ENCODE results near the gene MSANTD1. TPM values are rescaled to one million over a fixed set of nuclear protein-coding genes. Genes with fewer than 3 reads are reported as not detected.

Gene MSANTD1
- total RNA-seq, 1 experiment from 2014 or later, result 1.4 TPM

- Mint-ChIP-seq H3K4me1 (ENCODE audit: low read depth, unreplicated experiment) (no peaks in the 10 kb centered on the region), H3K4me3 (ENCODE audit: low read depth, unreplicated experiment) (no peak overlapping the region), H3K9me3 (ENCODE audit: low read depth, unreplicated experiment) (no peaks in the 10 kb centered on the region), H3K27ac (ENCODE audit: unreplicated experiment) (no peak overlapping the region), H3K36me3 (ENCODE audit: insufficient read depth, unreplicated experiment) (peaks cover 10% of the 10 kb centered on the region), H3K27me3 (ENCODE audit: unreplicated experiment) (no peaks in the 10 kb centered on the region)
- no peak for DNase-seq
- no TSS peak for BruUV-seq (replicated peaks)
- TF ChIP-seq CTCF (IDR thresholded peaks at IDR 0.05; ENCODE audit: unreplicated experiment), result no peak
- intact Hi-C loops (cut with micrococcal nuclease; ENCODE audit: unreplicated experiment), result no loop called here
- CTCF ChIA-PET, result no interaction called here
Measured at GRCh38 chr4:3217771-3218170, 31.2 kb upstream of the MSANTD1 start.

- CTCF ChIA-PET, result no interaction called here
- no TSS peak for BruUV-seq (replicated peaks)
- Mint-ChIP-seq H3K4me3 (ENCODE audit: low read depth, unreplicated experiment) (no peak overlapping the region), H3K9me3 (ENCODE audit: low read depth, unreplicated experiment) (no peaks in the 10 kb centered on the region), H3K36me3 (ENCODE audit: insufficient read depth, unreplicated experiment) (peaks cover 10% of the 10 kb centered on the region), H3K27me3 (ENCODE audit: unreplicated experiment) (no peaks in the 10 kb centered on the region), H3K4me1 (ENCODE audit: low read depth, unreplicated experiment) (no peaks in the 10 kb centered on the region), H3K27ac (ENCODE audit: unreplicated experiment) (no peak overlapping the region)
- intact Hi-C loops (cut with micrococcal nuclease; ENCODE audit: unreplicated experiment), result no loop called here
- TF ChIP-seq CTCF (IDR thresholded peaks at IDR 0.05; ENCODE audit: unreplicated experiment), result no peak
- no peak for DNase-seq
Measured at GRCh38 chr4:3218824-3219760, 29.9 kb upstream of the MSANTD1 start.

- peaks cover 10% of the 10 kb centered on the region for H3K36me3 Mint-ChIP-seq (ENCODE audit: insufficient read depth, unreplicated experiment)
- no peaks in the 10 kb centered on the region for H3K4me1 Mint-ChIP-seq (ENCODE audit: low read depth, unreplicated experiment)
- CTCF ChIA-PET, result no interaction called here
- no peaks in the 10 kb centered on the region for H3K27me3 Mint-ChIP-seq (ENCODE audit: unreplicated experiment)
- no peak for DNase-seq
- H3K9me3 Mint-ChIP-seq (ENCODE audit: low read depth, unreplicated experiment), result no peaks in the 10 kb centered on the region
- no peak overlapping the region for H3K27ac Mint-ChIP-seq (ENCODE audit: unreplicated experiment)
- intact Hi-C loops (cut with micrococcal nuclease; ENCODE audit: unreplicated experiment), result no loop called here
- H3K4me3 Mint-ChIP-seq (ENCODE audit: low read depth, unreplicated experiment), result no peak overlapping the region
- no peak for TF ChIP-seq CTCF (IDR thresholded peaks at IDR 0.05; ENCODE audit: unreplicated experiment)
- no TSS peak for BruUV-seq (replicated peaks)
Measured at GRCh38 chr4:3219761-3220475, 29.0 kb upstream of the MSANTD1 start.

GRCh38 chr4:3220476-3221183, 28.3 kb upstream of the MSANTD1 start:
- H3K9me3 Mint-ChIP-seq (ENCODE audit: low read depth, unreplicated experiment), result no peaks in the 10 kb centered on the region
- H3K4me3 Mint-ChIP-seq (ENCODE audit: low read depth, unreplicated experiment), result no peak overlapping the region
- H3K27me3 Mint-ChIP-seq (ENCODE audit: unreplicated experiment), result no peaks in the 10 kb centered on the region
- no peaks in the 10 kb centered on the region for H3K4me1 Mint-ChIP-seq (ENCODE audit: low read depth, unreplicated experiment)
- CTCF ChIA-PET, result no interaction called here
- no TSS peak for BruUV-seq (replicated peaks)
- DNase-seq, result no peak
- intact Hi-C loops (cut with micrococcal nuclease; ENCODE audit: unreplicated experiment), result no loop called here
- TF ChIP-seq CTCF (IDR thresholded peaks at IDR 0.05; ENCODE audit: unreplicated experiment), result no peak
- no peak overlapping the region for H3K27ac Mint-ChIP-seq (ENCODE audit: unreplicated experiment)
- H3K36me3 Mint-ChIP-seq (ENCODE audit: insufficient read depth, unreplicated experiment), result peaks cover 10% of the 10 kb centered on the region

Measured in Calu3 (cell line).